Measurements from ENCODE around the gene OVOL3.

- no peak for TF ChIP-seq CTCF (IDR thresholded peaks at IDR 0.05)
- TF ChIP-seq EP300 (IDR thresholded peaks at IDR 0.05), result no peak
- no peak for TF ChIP-seq POLR2AphosphoS5 (IDR thresholded peaks at IDR 0.05)
- no peak for TF ChIP-seq POLR2A (IDR thresholded peaks at IDR 0.05)
Observed at GRCh38 chr19:36082916-36083315, 28.0 kb upstream of the OVOL3 start.

Measured in sigmoid colon (tissue), 4 donors.